A549 treated with AZD9567 at 1 μM for 4 hours (cell line): ENCODE results near the gene GHR. TPM values are rescaled to one million over a fixed set of nuclear protein-coding genes. Genes with fewer than 3 reads are reported as not detected.

ENCODE experiments used
- total RNA-seq: library from RNA; stranded (reverse); fragments of 200-300 nt; extraction: Qiagen RNA extraction; gene quantifications from 5 replicates; pipeline ENCODE4 v1.2.3, GENCODE V29; 2022; ENCODE audit not compliant: insufficient read depth

Gene GHR
- 0.01 to 0.06 TPM (median 0.03 TPM) in 4 of 5 replicates, not detected in the other for total RNA-seq

GRCh38 chr5:42423285-42424165, at the start of gene GHR:
GHR (plus strand) TSS chr5:42423439; CDS start chr5:42565875, 142,436 bp downstream.

DNA sequence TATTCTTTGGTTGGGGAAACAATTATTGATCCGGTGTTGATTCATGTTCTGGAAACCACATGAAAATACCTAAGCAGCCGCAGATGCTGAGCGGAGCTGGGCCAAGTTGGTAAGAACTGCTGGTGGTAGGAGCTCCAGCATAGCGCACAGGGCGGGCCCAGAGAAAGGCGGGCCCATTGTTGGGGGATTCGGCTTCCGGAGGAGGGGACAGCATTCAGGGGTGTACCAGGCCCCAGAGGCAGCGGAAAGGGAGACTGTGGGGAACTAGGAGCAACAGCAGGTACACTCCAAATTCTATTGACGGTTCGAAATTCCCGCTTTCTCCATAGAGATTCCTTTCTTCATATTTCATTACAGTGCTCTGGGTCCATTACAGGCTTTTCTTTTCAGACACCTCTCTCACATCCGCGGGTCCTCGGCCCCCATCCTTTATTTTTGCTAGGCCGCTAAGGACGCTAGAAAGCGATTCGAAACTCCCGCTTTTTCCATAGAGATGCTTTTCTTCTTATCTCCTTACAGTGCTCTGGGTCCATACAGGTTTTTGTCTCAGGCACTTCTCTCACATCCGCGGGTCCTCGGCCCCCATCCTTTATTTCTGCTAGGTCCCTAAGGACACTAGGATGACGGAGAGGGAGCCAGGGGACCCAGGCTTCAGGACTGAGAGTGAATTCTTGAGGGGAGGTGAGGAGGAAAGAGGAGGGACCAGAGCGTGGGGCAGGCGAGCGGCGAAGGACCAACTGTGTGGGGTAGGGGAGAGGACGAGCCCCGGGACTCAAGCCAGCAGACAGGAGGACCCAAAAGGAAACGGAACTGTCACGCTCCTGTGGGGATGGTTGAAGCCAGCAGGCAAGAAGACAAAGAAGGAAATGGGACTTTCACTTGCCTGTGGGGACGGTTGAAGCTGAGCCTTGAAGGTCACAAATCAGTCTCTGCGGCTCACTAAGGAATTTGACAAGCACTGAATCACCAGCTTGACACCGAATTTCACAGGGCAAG, 333.7 kb downstream of the GHR start, which contains the start of gene CCDC152:
TSS of gene CCDC152 (plus strand) at position 213 of the 996 bp plus-strand sequence. CDS start 2,304 bp downstream, outside the sequence.

